Adrenal gland (tissue), 12 donors: ENCODE data around the gene SNX30. TPM values are rescaled to one million over a fixed set of nuclear protein-coding genes. Genes with fewer than 3 reads are reported as not detected.

Experiments used
- DNase-seq, 7 donors: peaks; one replicate each; pipeline ENCODE4 v3.0.0-alpha.2; 2019 to 2020
- H3K27ac ChIP-seq, 5 donors: fragments of 200-600 bp; sonication (generic) in 4 of 5; 1 replicate in 3 of 5; 2 replicates in 2 of 5; pipeline versions ENCODE4 v1.5.1 to v1.8.0; 2016 to 2020; ENCODE audit warnings: mild to moderate bottlenecking in 1 of 5
- H3K27me3 ChIP-seq: fragments of 200-600 bp; 2 replicates; pipeline ENCODE4 v1.8.0; 2021
- H3K36me3 ChIP-seq, 2 donors: fragments of 200-600 bp; replicated peaks in 1 of 2; 1 replicate in 1 of 2; 2 replicates in 1 of 2; pipeline versions ENCODE4 v1.5.1 to v1.8.0; 2018 to 2022
- H3K4me1 ChIP-seq, 2 donors: fragments of 200-600 bp; replicated peaks in 1 of 2; 1 replicate in 1 of 2; 2 replicates in 1 of 2; pipeline versions ENCODE4 v1.5.1 to v1.8.0; 2018 to 2021
- H3K4me3 ChIP-seq, 4 donors: fragments of 200-600 bp; sonication (generic) in 3 of 4; one replicate each; pipeline ENCODE4 v1.5.1; 2016 to 2018
- H3K9me3 ChIP-seq, 3 donors: fragments of 200-600 bp; sonication (generic) in 1 of 3; replicated peaks in 1 of 3; 1 replicate in 2 of 3; 2 replicates in 1 of 3; pipeline versions ENCODE4 v1.5.1 to v1.8.0; 2016 to 2021
- CTCF ChIP-seq, 6 experiments: fragments of 450-650 bp in 4 of 6; fragments of 200-600 bp in 2 of 6; sonication (generic) in 1 of 6; IDR thresholded peaks; 1 replicate in 5 of 6; 2 replicates in 1 of 6; pipeline versions ENCODE4 v1.5.1 to v1.8.0; 2016 to 2021; ENCODE audit warnings: antibody characterized with exemption in 6 of 6, mild to moderate bottlenecking in 2 of 6, moderate library complexity in 1 of 6
- POLR2A ChIP-seq, 2 donors: fragments of 450-650 bp; IDR thresholded peaks; one replicate each; pipeline ENCODE4 v1.6.1; 2017; ENCODE audit warnings: antibody characterized with exemption in 2 of 2, mild to moderate bottlenecking in 2 of 2, moderate library complexity in 1 of 2
- WGBS, 4 donors: extraction: QIAGEN DNeasy Blood & Tissue Kit in 2 of 4; methylation state at CpG; one replicate each; pipeline versions ENCODE4 v1.1.5 to v1.1.7; 2013 to 2017; 5-methylcytosine and 5-hydroxymethylcytosine counted together
- intact Hi-C, 2 donors: fragments of 100-400 bp; cut with DNase I; formaldehyde crosslinking; loops; one replicate each; pipeline versions ENCODE4 v1.14.1 to v1.15.0; 2022 to 2023
- polyA plus RNA-seq, 3 donors: library from polyadenylated mRNA; stranded (reverse); fragments of 200-250 nt in 2 of 3; fragments of 350-450 nt in 1 of 3; fragmentation: Illumina TruSeq in 1 of 3; extraction: RNeasy Lipid Tissue Mini Kit (QIAGEN cat#74804) in 1 of 3; gene quantifications; one replicate each; pipeline ENCODE4 v1.2.3, GENCODE V29; 2013 to 2014
- total RNA-seq, 9 donors: library from RNA; depleted of rRNA in 4 of 9; stranded (reverse); fragments of >200 nt in 4 of 9; fragments of 120-200 nt in 1 of 9; fragmentation: NEBNext Ultra II Directional in 1 of 9; extraction: Animal tissue kit (Norgen Biotek cat#: 25700) in 1 of 9; gene quantifications; one replicate each; pipeline versions ENCODE4 v1.1.0 to v1.2.4, GENCODE V29; 2013 to 2023
- donor health status: healthy with polysubstance abuse.
- donor health status: Bipolar disorder and iron deficiency.
- donor health status: DM: yes; HTN: yes; CAD: no.
- donor health status: DM: no; HTN: no; CAD: no.
- donor health status: DM: no; HTN: no; CAD: no.
- donor health status: DM: yes; HTN: yes; CAD: no.

SNX30 gene
- total and polyA plus RNA-seq, 12 donors = 0.84 to 12.3 (median 8.8) TPM

- no peak for DNase-seq
These were observed 117.9 kb downstream of the SNX30 start for GRCh38 chr9:112868461-112868860.

GRCh38 chr9:112869041-112869529 is 118.5 kb downstream of the SNX30 start:
- H3K27ac ChIP-seq = no peak overlapping the region
- intact Hi-C loops = no loop called here
- H3K36me3 ChIP-seq = peaks cover 0 to 10% of the 10 kb centered on the region in 2 donors
- H3K4me3 ChIP-seq = no peak overlapping the region
- TF ChIP-seq CTCF (IDR thresholded peaks at IDR 0.05) (no peak), POLR2A (IDR thresholded peaks at IDR 0.05) (no peak)
- 60 to 73% (median 65%) methylated on average over 8 of the region's 8 CpGs for WGBS, 4 donors
- no peaks in the 10 kb centered on the region for H3K4me1 ChIP-seq
- H3K9me3 ChIP-seq = no peaks in the 10 kb centered on the region
- no peaks in the 10 kb centered on the region for H3K27me3 ChIP-seq
- DNase-seq = no peak

More at GRCh38 chr9:112868461-112868860, 117.9 kb downstream of the SNX30 start:
- Histone ChIP-seq H3K4me3 (no peak overlapping the region), H3K36me3 (peaks cover 0 to 10% of the 10 kb centered on the region in 2 donors), H3K4me1 (no peaks in the 10 kb centered on the region), H3K9me3 (no peaks in the 10 kb centered on the region), H3K27ac (no peak overlapping the region), H3K27me3 (no peaks in the 10 kb centered on the region)
- intact Hi-C loops = no loop called here
- 92 to 97% (median 96%) methylated on average over 10 of the region's 10 CpGs for WGBS, 4 donors
- TF ChIP-seq POLR2A (IDR thresholded peaks at IDR 0.05) = no peak

GRCh38 chr9:112869917-112870316 is 119.4 kb downstream of the SNX30 start:
- Histone ChIP-seq H3K27ac (no peak overlapping the region), H3K4me1 (no peaks in the 10 kb centered on the region), H3K27me3 (no peaks in the 10 kb centered on the region), H3K4me3 (no peak overlapping the region), H3K36me3 (peaks cover 0 to 10% of the 10 kb centered on the region in 2 donors), H3K9me3 (no peaks in the 10 kb centered on the region)
- intact Hi-C loops = no loop called here
- no peak for TF ChIP-seq POLR2A (IDR thresholded peaks at IDR 0.05)
- no peak for TF ChIP-seq CTCF (IDR thresholded peaks at IDR 0.05)
- no peak for DNase-seq
- WGBS, 4 donors = 93 to 99% (median 95%) methylated on average over 5 of the region's 5 CpGs

- DNase-seq = no peak
- Histone ChIP-seq H3K4me3 (no peak overlapping the region), H3K27ac (no peak overlapping the region), H3K4me1 (no peaks in the 10 kb centered on the region), H3K27me3 (no peaks in the 10 kb centered on the region), H3K36me3 (peaks cover 0 to 10% of the 10 kb centered on the region in 2 donors), H3K9me3 (no peaks in the 10 kb centered on the region)
- WGBS, 4 donors = 87 to 94% (median 90%) methylated on average over 5 to 6 of the region's 6 CpGs
- TF ChIP-seq POLR2A (IDR thresholded peaks at IDR 0.05) = no peak
- TF ChIP-seq CTCF (IDR thresholded peaks at IDR 0.05) = no peak
- intact Hi-C loops = no loop called here
These were observed 120.0 kb downstream of the SNX30 start for GRCh38 chr9:112870556-112870955.

- DNase-seq = no peak
- intact Hi-C loops = no loop called here
- Histone ChIP-seq H3K4me1 (no peaks in the 10 kb centered on the region), H3K27ac (no peak overlapping the region), H3K27me3 (no peaks in the 10 kb centered on the region), H3K36me3 (peaks cover 0 to 10% of the 10 kb centered on the region in 2 donors), H3K4me3 (no peak overlapping the region), H3K9me3 (no peaks in the 10 kb centered on the region)
- WGBS, 4 donors = 66 to 86% (median 69%) methylated on average over 4 of the region's 4 CpGs
- TF ChIP-seq CTCF (IDR thresholded peaks at IDR 0.05) (no peak), POLR2A (IDR thresholded peaks at IDR 0.05) (no peak)
These were observed 121.5 kb downstream of the SNX30 start for GRCh38 chr9:112872019-112872418.
